Stimulated activated CD8-positive, alpha-beta memory T cell treated with anti-CD3 and anti-CD28 coated beads, Interleukin-2, amount 100 ng/mL, for 1 hour (primary cell): Measurements from ENCODE around the gene OSBPL3.
A peak's percentile ranks its signal among the peaks of the same experiment; 100 is the strongest.

Experiments used
- DNase-seq, 2 donors: peaks; one replicate each; pipeline ENCODE4 v3.0.0-alpha.2; 2020; ENCODE audit warnings: low read depth in 2 of 2

The OSBPL3 gene

GRCh38 chr7:24979470-24979862 is 512 bp downstream of the OSBPL3 start:
- DNase-seq = peak; percentile 54 to 65

- no peak for DNase-seq
Measured at GRCh38 chr7:24978843-24979469, 1.0 kb downstream of the OSBPL3 start.

DNA sequence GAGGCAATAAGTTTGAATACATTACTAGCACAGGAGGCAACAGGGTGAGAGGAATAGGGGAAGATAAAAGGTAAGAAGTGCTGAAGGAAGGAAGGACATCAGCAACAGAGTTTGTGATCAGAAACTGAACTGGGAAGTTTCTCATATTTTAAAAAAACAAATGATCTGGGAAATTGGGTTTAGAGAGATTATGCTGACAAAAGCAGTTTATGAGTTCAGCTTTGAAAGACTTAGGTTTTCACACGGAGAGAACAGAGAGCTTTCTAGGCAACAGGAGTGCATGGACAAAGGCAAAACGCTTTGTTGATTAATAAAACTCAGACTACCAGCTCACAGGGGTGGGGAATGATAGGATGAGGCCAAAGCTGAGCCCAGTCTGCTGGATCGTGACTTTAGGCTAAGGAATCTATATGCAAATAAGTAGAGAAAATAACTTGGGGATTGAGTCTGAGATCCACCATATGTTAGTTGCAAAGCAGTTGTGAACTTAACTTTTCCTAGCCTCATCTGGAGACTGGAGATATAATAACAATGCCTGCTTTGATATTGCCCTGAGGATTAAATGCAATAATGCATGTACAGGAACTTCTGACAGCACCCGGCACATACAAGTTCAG is 4.2 kb downstream of the OSBPL3 start:
- no peak for DNase-seq

GRCh38 chr7:24975172-24975571 is 4.8 kb downstream of the OSBPL3 start:
- DNase-seq = no peak

DNA sequence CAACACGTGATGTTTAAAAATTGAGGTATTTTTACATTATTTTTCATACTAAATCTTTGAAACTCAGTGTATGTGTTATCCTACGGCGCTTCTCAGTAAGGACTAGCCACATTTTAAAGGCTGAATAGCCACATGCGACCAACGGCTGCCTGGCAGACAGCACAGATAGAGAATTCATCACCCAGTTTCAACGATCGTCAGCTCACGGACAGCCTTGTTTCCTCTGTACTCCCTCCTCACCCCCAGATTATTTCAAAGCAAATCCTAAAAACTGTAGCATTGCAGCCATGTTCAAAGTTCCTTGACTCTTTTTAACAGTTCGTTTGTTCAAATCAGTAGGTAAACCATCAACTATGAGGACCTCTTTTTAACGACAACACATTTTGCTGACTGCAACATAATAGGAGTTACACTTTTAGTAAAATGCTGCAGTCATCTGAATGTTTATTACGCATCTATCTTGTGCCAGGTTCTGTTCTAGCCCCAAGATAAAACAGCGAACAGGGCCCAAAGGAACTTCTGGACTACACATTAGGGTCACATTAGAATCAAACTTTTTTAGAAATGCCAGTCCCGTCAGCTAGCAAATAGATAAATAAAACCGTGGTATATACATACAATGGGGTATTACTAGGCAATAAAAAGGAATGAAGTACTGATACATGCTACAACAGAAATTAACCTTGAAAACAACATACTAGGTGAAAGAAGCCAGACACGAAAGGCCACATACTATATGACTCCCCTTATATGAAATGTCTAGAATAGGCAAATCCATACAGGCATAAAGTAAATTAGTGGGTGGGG is 5.7 kb downstream of the OSBPL3 start:
- no peak for DNase-seq

GRCh38 chr7:24972991-24973390 is 7.0 kb downstream of the OSBPL3 start:
- DNase-seq = no peak

GRCh38 chr7:24972166-24972477 is 7.9 kb downstream of the OSBPL3 start:
- no peak for DNase-seq

- no peak for DNase-seq
Measured at GRCh38 chr7:24971333-24972165, 8.4 kb downstream of the OSBPL3 start.

DNA sequence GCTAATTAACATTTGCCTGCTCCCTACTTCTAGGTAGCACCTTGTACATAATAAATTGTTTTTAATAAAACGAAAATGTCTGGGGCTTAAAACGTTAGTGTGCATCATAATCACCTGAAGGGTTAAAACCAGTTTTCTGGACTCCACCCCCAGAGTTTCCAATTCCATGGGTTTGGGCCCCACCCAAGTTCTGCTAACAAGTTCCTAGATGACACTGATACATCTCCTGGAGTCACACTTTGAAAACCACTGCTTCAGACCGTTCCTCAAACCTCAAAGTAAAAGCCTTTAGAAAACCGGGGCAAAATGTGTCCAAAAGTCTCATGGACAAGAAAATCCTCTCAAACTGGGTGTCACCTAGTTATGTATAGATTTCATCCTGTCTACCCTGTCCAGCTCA is 9.3 kb downstream of the OSBPL3 start:
- DNase-seq = no peak

- no peak for DNase-seq
Measured at GRCh38 chr7:24968165-24968564, 11.8 kb downstream of the OSBPL3 start.

GRCh38 chr7:24967696-24968095 is 12.3 kb downstream of the OSBPL3 start:
- DNase-seq = no peak

DNA sequence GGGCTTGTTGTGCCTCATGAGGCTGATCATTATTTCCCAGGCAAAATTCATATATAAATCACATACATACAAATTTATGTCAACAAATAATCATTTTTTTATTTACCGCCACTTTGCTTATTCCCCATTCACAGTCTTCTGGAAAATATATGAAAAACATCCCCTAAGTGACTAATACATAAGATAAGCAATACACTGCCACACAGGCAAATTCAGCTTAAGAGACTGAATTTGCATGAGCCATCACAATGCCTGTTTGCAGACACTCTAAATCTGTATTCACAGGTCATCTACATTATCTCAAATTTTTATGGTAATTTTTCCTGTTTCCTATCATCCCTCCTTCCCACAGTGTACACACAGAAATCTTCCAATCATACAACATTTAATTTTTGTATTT is 13.2 kb downstream of the OSBPL3 start:
- DNase-seq = no peak

GRCh38 chr7:24965831-24966708 is 13.9 kb downstream of the OSBPL3 start:
- DNase-seq = peak in 1 of 2 donors; percentile 33

DNA sequence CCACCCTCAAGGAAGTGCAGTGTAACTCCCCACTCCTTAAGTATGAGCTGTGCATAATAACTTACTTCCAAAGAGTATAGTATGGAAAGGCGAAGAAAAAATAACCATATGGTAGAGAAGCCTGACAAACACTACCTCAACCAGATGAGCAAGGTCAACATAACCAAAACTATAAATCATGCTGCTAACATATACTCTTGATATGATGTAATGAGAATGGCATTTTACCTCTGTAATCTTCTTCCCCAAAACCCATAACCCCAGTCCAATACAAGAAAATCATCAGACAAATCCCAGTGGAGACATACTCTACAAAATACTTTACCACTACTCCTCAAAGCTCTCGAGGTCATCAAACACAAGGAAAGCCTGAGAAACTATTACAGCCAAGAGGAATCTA is 15.8 kb downstream of the OSBPL3 start:
- DNase-seq = no peak

DNA sequence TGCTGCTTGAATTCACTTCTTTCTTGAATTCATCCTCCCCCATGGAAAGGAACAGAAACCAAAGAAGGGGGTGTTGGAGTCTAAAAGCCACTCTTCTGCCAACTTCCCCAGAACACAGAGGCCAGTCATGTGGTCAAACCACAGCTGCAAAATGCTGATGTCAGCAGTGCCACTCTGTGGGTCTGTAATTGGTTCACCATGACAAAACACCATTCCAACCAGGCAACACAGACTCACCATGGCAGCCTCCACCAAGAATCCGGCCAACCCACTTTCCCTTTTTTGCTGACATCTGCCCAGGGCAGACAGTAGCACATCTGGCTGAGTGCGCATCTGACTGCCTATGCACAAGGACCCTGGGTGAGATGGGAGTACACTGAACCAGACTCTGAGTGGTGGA is 16.8 kb downstream of the OSBPL3 start:
- peak in 1 of 2 donors; percentile 28 for DNase-seq

- no peak for DNase-seq
Measured at GRCh38 chr7:24962418-24962962, 17.5 kb downstream of the OSBPL3 start.

GRCh38 chr7:24959735-24960485 is 20.1 kb downstream of the OSBPL3 start:
- DNase-seq = no peak

GRCh38 chr7:24958399-24958798 is 21.6 kb downstream of the OSBPL3 start:
- no peak for DNase-seq

DNA sequence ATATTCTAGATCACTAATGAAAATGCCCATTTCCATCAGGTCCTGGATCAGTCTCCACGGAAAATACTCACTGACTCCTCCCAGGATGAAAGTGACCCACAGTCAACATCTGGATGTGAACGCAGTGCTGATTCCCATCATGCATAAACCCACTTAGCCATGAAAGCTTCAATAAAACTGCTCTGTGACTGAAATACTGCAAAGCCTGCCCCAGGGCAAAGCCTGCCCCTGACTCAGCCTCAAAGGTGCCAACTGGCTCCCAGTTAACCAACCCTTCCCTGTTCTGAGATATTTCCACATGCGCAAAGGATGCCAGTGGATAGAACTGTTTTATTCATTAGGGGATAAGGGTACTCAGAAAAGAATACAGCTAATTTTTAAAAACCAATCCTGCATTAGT is 24.0 kb downstream of the OSBPL3 start:
- no peak for DNase-seq

GRCh38 chr7:24955313-24955712 is 24.7 kb downstream of the OSBPL3 start:
- no peak for DNase-seq
